HEK293 (cell line): Measurements from ENCODE around the gene PIK3AP1.

Source experiments
- BCL6B ChIP-seq: fragments of 450-650 bp; formaldehyde crosslinking; IDR thresholded peaks from 2 replicates; pipeline ENCODE4 v1.5.1; 2017; ENCODE audit warnings: missing biosample characterization, missing genetic modification characterization
- CTCF ChIP-seq: fragments of 450-650 bp; formaldehyde crosslinking; IDR thresholded peaks from 2 replicates; pipeline ENCODE4 v1.5.1; 2016; ENCODE audit warnings: missing biosample characterization, missing genetic modification characterization
- ZBTB17 ChIP-seq: fragments of 450-650 bp; formaldehyde crosslinking; IDR thresholded peaks from 2 replicates; pipeline ENCODE4 v1.5.1; 2016; ENCODE audit warnings: missing biosample characterization, missing genetic modification characterization
- ZNF10 ChIP-seq: fragments of 450-650 bp; formaldehyde crosslinking; IDR thresholded peaks from 2 replicates; pipeline ENCODE4 v1.5.1; 2017; ENCODE audit warnings: missing biosample characterization, missing genetic modification characterization
- ZNF677 ChIP-seq: fragments of 450-650 bp; IDR thresholded peaks from 2 replicates; pipeline ENCODE4 v1.5.0; 2018; ENCODE audit warnings: missing biosample characterization, mild to moderate bottlenecking, missing genetic modification characterization, moderate library complexity

GRCh38 chr10:96643920-96644319 is 76.4 kb downstream of the PIK3AP1 start:
- TF ChIP-seq BCL6B (tag by site-specific recombination) = no peak
- no peak for TF ChIP-seq ZBTB17 (tag by site-specific recombination)
- TF ChIP-seq ZNF10 (tag by site-specific recombination) = no peak
- no peak for TF ChIP-seq CTCF (tag by site-specific recombination)
- no peak for TF ChIP-seq ZNF677 (tag by site-specific recombination)
